ENCODE measurements around the gene CIITA. TPM values are rescaled to one million over a fixed set of nuclear protein-coding genes. Genes with fewer than 3 reads are reported as not detected.
"Not testable (repeated sequence)": the region's sequence is repeated elsewhere in the genome, so short reads cannot be mapped to it uniquely, and the experiment has no call there.

Gene CIITA
- total RNA-seq, 1 donor from 2014 or later, result 12.2 TPM

DNA sequence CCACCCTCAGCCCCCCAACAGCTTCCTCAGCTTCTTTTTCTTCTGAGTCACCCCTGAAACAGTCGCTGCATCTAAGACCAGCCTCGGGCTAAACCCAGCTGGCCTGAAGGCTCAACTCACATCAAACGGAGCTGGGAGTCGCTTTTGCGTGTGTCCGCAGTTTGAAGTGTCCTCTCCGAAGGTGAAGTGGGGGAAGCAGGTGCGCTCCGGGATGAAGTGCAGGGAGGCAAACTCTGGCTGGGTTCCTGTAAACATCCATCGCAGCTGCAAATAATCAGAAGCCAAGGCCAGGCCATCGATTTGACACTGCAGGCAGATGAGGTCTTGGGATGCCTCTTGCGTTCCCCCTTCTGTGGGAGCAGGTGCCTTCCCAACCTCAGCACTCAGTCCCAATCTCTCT is 52.1 kb downstream of the CIITA start:
- not testable (repeated sequence) for ATAC-seq, DNase-seq
- intact Hi-C loops (cut with micrococcal nuclease), result loop anchor here (10.0 kb wide), 1 partner anchor 104 kb away; no protein-coding TSS in a partner anchor

DNA sequence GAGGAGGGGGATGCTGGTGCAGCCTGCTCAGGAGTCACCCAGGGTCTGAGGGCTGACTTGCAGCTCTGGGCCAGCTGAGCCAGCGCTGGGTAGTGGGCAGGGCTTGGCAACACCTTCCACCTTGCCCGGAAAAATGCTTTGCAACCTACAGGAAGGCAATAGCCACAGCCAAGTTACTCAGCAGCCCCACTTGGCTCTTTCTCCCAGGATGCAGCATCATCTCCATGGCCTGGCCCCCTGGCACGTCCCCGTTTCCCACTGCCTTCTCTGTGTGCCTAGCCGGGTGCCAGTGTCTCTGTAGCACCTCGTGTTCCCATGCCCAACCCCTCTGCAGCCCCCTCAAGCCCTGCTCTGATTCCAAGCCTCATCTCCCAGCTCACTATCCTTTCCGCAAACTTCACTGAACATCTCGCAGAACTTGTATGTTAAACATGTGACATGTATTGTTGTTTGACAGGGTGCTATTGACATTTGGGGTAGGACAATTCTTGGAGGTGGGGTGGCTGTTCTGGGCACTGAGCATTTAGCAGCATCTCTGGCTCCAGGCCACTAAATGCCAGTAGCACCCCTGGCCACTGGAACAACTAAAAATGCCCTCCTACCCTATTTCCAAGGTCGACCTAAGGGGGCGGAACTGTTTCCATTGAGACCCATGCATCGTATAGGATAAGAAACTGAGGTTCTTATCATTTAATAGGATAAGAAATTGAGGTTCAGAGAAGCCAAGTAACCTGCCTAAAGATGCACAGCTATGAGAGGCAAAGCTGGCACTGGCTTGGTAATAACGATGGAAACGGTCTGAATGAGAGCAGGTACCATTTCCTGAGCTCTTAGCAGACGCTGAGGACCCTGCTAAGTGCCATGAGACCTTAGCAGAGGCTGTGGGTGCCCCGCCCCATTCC is 53.1 kb downstream of the CIITA start:
- intact Hi-C loops (cut with micrococcal nuclease), result loop anchor here (10.0 kb wide), 1 partner anchor 105 kb away; no protein-coding TSS in a partner anchor
- ATAC-seq (peak; percentile 33), DNase-seq (no peak)

DNA sequence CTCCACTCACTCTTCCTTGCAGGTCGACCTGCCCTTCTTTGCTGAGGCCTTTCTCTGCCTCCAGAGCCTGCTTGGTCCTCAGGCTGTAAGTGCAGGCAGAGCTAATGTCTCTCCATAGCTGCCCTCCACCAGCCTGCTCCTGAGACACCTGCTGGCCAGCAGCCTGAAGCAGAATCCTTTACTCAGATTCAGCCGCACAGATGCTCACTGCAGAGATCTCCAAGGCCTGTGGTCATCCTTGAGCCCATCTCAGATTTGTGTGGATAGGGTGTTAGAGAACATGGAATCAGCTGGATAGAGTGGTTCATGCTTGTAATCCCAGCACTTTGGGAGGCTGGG is 53.7 kb downstream of the CIITA start:
- intact Hi-C loops (cut with micrococcal nuclease), result no loop called here
- no peak for DNase-seq

DNA sequence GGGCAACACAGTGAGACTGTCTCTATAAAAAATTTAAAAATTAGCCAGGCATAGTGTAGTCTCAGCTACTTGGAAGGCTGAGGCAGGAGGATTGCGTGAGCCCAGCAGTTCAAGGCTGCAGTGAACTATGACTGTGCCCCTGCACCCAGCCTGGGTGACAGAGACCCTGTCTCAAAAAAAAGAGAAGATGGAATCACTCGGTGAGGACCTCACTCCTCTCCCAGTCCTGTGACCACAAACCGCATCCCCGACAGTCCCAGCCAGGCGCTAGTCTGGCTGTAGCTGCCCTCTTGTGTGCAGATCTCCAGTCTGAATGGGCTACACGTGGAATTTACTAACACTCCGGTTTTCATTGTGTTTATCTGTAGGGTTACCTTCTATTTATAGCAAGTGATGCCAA is 54.1 kb downstream of the CIITA start:
- intact Hi-C loops (cut with micrococcal nuclease), result no loop called here
- DNase-seq (no peak), ATAC-seq (no peak)

More for the DNA sequence above, 53.7 kb downstream of the CIITA start:
- no peak for ATAC-seq

DNA sequence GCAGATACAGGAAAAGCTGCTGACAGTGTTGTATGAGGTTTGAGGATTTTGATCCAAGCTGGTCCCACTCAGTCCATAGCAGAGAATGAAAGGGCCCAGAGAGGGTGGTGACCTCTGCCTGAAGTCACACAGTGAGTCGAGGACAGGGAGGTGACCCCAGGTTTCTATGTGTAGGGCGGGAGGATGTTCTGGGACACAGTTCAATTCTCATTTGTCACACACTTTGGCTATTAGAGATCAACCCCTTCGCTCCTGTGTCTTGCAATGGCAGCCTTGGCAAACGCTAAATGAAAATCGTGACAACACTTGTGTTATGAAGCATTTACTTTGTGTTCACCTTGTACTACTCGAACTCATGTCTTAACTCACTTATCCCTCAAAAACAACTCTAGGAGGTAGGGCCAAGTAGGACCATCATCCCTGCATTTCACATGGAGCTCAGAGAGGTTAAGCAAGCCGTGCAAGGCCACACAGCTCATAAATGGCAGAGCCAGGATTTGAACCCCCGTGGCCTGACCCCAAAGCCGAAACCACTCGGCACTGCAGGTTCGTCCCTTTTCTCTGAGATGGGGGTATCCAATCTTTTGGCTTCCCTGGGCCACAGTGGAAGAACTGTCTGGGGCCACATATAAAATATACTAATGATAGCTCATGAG is 55.1 kb downstream of the CIITA start:
- no peak for DNase-seq
- ATAC-seq, result no peak
- intact Hi-C loops (cut with micrococcal nuclease), result no loop called here

DNA sequence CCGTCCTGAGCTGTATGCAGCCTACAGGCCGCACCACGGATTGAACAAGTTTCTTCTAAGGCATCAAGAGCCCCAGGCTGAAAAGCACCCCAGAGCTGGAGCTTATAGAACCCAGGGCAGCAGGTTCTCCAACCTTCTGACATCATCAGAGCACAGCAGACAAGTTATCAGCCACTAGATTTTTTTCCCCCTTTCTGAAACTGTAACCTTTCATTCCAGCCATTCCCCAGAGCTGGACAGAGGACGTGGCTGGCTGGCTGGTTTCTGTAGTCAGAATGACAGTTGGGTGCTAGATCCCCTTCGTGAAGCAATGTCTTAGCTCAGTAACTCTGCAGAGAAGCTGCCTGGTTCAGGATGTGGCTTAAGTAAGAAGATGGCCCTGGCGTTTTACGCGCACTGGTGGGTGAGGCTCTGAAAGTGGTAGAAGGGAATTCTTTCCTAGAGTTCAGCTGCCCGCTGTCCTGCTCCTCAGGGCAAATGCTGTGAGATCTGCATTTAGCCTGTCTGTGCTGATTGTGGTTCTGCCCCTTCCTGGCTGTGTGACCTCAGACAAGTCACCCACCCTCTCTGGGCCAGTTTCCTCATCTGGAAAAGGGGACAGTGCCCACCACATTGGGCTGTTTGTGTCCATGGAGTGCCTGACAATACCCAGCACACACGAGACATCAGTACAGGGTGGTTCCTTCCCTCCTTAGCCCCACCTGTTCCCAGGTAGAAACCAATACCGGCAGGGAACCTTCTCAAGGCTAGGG is 56.1 kb downstream of the CIITA start:
- ATAC-seq (no peak), DNase-seq (no peak)
- intact Hi-C loops (cut with micrococcal nuclease), result no loop called here

DNA sequence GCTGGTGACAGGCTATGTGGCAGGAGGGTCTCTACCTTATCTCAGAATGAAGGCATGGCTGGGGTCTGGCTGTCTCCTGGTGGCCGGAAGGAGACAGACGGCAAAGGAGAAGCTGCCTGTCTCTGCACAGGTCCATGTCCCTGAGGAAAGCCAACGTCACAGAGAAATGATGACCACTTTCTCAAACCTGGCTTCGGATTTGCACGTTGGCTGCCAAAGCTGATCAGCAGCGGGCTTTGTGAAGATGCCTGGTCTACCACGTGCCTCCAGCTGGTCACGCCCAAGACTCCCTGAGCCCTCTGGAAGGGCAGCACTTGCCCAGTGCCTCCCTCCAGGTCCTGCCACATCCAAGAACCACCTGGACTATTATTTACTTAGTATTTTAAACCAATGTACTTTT is 56.9 kb downstream of the CIITA start:
- ATAC-seq (peak; percentile 20), DNase-seq (no peak)
- intact Hi-C loops (cut with micrococcal nuclease), result no loop called here

DNA sequence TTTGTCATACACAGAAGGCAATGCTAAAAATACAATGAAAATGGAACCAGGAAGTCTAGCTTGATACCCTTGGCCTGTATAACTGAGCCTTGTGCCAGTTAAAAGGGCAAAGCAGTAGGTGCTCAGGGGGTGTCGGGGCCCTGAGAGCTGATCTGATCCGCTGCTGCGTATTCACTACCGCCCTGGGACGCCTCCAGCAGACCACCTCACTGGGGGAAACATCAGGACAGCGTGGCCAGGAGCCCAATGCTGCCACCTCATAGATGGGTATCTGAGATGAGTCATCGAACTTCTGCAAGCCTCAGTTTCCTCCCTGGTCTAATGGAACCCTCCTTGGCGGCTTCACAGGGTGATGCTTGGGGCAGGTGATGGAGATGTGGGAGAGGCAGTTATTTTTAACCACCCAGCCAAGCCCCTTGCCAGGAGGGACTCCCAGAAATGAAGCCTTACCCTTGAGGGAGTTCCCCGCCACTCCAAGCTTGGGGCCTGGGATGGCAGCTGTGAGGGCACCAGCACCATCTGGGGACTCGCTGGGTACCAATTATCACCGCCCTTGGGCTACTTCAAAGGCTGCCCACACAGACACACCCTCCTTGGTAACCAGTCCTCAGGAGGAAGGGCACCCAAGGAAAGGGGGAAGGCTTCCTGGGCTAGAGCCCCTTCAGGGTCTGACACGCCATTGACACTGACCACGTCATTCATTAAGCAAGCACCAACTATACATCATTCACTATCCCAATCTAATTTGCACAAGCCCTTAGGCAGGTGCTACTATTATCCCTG is 57.5 kb downstream of the CIITA start:
- ATAC-seq (no peak), DNase-seq (no peak)
- intact Hi-C loops (cut with micrococcal nuclease), result no loop called here

DNA sequence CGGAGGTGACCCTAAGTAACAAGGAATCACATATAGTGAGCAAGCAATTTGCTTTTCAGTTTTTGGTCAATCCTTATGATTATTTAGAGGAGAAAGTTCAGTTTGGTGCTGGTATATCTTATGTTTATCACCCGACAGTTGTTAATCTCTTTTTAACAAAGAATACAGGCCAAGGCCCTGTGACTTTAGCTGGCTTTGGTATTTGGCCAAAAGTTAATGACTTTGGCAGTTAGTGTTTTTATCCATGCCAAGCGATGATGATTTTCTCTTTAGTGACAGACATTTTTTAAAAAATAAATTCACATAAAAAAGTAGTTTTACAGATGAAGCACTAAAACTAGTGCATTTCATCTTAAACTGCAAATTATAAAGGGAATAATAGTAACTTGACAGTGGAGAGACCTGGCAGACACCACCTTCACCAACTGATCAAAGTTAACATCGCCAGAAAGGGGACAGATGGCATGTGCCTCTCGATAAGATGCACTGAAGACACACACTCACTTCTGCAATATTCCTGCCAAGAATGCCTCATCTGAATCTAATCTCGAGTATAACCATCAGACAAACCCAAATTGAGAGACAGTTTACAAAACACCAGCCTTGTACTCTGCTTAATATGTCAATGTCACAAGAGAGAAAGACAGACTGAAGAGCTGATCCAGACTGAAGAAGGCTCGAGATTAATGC is 58.4 kb downstream of the CIITA start:
- DNase-seq, result no peak
- ATAC-seq, result no peak
- intact Hi-C loops (cut with micrococcal nuclease), result no loop called here

DNA sequence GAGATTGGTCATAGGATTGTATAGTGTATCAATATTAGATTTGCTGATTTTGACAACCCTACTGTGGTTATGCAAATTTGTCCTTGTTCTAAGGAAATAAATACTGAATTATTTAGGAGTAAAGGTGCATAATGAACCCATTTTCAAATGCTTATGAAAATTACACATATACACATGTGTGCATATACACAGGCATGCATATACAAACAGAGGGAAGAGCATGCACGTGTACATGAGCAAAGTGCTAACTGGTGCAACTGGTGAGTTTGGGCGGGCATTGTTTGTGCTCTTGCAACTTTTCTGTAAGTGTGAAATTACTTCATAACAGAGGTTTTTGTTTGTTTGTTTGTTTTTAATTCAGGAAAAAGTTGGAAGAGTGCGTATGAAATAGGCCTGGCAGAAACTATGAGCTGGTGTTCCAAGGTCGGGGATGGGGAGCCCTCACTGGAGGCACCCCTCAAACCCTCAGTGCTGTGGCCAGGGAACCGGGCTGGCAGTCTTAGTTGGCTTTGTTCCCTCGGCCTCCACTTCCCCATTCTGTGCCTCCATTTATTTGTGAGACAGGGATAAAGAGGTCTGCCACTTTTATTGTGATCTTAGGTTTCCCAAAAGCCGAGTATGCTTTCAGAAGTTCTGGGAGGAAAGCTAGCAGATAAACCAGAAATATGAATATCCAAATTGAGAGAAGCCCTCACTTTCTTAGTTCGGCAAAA is 59.4 kb downstream of the CIITA start:
- ATAC-seq, result no peak
- intact Hi-C loops (cut with micrococcal nuclease), result no loop called here
- no peak for DNase-seq

DNA sequence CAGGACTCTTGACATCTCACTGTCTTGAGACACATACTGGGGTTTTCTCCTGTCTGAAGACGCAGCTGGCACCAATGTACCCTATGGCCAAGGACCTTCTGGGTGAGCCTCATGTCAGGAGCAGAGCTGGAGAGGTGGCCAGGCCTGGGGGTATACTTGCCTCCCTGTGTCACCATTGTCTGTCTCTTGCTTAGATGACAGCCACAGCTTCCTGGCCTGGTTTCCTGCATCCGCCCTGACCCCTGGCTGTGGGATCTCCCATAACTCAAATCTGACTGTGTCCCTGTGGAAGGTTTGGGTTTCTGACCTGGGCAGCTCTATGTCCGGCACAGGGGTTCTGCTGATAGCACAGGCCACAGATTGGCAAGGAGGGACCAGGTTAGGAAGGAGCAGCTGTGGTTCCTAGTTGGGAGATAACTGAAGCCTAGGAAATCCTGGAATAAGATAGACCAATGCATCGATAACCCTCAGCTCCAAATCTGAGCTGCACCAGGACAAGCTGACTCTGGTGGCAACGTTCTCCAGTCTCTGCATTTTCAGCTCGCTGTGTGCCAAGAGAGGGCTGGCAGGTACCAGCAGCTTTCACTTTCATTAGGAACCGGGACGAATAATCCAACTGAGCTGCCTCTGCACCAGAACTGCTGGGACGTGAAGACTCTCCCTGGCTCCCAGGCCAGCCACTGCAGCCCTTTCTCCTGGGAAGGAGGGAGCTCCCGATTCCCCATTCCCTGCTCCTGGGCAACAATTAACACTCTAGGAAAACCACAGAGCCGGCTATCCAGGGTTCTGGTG is 60.3 kb downstream of the CIITA start:
- DNase-seq (peak; percentile 60), ATAC-seq (peak; percentile 17)
- intact Hi-C loops (cut with micrococcal nuclease), result no loop called here

DNA sequence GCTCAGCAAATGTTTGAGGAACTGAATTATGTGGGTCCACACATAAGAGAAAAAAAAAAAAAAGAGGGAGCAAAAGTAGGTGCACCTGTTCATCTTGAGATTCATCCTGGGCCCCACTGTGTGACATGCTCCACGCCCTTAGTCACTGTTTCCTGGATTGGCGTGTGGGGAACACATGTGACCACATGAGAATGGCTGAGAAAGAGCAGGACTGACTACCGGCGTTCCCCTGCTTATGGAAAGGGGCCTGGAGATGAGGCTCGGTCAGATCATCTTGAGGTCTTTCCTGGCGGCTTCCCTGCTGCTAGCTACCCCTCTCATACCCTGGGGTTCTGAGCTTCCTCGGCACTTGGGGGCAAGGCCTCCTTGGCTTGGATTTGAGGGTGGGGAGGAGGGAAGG is 61.3 kb downstream of the CIITA start:
- ATAC-seq (no peak), DNase-seq (no peak)
- intact Hi-C loops (cut with micrococcal nuclease), result no loop called here

DNA sequence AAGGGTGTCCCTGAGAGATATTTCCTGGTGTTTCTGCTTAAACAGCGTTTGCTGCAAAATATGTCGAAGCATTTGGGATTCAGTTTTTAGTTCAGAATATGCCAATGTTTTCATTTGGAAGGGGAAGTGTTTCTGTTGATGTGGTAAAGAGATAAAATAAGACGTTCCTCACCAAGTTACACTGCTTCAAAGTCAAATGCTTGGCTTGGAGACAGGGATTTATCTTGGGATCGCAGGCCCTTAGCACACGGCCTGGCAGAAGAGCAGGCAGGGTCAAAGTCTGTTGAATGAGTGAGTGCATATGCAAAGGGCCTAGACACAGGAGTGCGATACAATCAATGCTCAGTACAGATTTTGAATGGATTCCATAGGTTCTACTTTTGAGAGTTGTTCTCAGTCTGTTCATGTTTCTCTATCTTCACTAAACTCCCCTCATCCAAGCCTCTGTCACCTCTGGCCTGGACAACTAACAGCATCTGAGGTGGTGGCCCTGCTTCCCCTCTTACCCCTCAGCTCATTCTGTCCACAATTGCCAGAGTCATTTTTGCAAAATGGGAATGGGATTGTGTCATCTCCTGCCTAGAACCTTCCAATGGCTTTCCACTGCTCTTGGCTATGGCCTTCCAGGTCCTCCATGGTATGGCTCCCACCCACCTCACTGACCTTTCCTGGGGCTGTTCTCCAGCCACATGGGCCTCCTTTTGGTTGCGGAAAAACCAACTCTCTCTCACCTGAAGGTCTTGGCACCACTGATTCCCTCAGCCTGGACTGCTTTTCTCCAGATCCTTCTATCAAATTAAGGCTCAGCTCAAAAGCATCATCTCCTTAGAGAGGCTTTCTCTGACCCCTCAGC is 62.0 kb downstream of the CIITA start:
- intact Hi-C loops (cut with micrococcal nuclease), result no loop called here

DNA sequence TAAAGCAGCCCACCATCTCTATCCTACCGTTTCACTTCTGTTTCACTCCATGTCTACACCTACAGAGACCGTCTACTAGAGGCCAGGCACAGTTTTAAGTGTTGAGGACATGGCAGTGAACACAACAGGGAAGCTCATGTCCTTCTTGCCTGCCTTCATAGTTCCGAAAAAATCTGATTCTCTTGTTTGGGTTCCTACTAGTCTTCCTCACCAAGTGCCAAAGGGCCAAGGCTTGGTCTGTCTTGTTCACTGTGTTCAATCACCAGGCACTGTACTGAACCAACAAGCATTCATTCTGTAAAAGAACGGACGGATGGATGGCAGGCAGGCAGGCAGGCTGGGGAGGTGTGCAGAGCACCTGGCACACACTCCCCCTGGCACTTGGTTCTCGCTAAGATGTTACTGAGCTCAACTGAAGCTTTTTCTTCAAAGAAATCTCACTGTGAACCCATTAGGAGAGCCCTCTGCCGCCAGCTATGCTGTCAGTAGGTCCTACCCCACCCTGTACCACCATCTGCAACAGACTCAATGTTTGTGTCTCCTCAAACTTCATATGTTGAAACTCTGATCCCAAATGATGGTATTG is 62.7 kb downstream of the CIITA start:
- DNase-seq (no peak), ATAC-seq (no peak)
- intact Hi-C loops (cut with micrococcal nuclease), result no loop called here

More for the DNA sequence above, 62.0 kb downstream of the CIITA start:
- no peak for DNase-seq
- ATAC-seq, result no peak

DNA sequence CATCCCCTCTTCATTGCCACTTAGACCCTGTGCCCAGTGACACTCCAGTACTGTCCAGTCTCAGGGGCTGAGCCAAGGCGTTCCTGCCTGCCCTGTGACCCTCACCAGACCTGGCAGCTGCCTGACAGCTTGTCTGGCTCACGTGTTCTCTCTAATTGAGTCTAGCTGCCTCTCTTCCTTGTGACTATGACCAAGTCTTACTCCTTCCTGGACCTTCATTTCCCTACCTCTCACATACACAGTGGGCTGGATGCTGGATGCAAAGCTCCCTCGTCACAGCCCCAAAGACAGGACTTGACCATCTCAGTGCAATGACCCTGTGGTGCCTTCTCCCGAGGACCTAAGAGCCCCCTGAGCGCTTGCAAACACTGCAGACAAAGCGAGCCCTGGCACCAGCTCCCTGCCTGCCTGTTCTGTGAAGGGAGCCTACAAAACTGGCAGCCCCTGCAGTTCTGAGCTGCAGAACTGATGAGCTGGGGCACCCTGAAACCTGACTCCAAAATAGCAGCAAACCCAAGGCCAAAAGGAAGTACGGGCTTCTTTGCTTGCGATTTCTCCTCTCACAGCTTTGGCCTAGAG is 63.6 kb downstream of the CIITA start:
- DNase-seq (peak; percentile 45), ATAC-seq (peak; percentile 1)
- intact Hi-C loops (cut with micrococcal nuclease), result no loop called here
